HS-27A (cell line): ENCODE measurements around the gene LARP1.

Source experiments
- DNase-seq: peaks from one replicate; pipeline ENCODE4 v3.0.0-alpha.2; 2012; ENCODE audit warnings: low read depth, missing footprints

Gene LARP1

DNA sequence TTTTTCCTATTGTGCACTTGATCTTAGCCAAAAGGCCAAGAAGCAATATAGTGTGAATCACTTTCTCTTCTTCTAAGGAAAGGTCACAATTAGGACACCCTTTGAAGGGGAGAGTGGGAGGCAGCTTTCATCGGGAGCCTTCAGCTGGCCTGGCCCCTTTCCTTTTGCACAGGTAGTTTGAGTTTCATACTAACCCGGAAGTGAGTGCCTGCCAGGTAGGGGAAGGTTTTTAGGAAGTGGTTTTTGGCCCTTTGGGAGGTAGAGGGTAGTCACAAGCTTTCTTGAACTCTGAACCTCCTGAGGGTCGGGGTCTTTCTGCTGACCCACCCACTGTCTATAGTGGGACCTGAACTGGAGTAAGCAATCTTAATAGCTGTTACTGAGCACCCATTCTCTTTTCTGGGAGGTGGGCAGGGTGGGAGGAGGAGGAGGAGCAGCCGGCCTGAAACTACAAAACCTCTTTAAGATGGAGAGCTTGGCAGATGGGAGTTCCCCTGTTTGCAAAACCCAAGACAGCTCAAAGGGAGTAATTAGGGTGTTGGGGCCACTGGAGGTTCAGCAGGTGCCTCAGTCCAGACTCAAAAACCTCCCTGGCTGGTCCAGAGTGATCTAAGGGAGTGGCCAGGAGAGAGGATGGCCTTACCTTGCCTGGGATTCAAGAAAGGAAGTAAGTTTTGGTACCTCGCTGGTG, 6.0 kb downstream of the LARP1 start:
- DNase-seq, result no peak

DNA sequence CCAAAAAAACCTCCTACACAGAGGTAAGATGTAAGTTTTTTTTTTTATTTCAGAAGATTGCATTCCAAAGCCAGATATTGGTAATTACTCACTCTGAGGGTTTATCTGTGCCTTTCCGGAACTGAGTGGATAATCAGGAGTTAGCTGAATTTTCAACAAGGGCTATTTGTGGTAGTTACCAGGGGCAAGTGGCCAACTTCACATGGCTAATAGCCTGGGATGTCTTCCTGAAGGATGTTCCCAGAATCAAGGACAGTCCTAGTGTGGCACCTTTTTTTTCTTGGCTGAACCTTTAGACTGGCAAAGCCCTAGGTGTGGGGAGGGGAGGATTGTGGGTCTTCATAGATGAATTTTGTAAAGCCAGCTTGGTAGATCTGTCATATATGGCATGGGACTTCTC, 7.1 kb downstream of the LARP1 start:
- no peak for DNase-seq

DNA sequence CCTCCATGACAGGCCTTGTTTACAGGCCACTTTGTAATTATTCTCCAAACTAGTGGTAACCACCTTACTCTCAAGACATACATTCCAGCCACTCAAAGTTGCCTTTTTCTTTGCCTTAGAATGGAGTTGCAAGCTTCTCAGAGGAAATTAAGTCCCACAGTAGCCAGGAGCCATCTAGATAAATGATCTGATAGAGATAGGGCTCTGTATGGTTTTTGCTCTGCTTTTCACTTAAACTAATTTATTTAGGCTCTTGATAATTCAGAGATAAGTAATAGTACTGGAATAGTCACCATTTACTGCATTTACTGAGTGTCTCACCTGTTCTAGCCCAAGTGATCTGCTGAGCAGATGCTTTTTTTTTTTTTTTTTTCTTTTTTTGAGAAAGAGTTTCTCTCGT, 7.5 kb downstream of the LARP1 start:
- no peak for DNase-seq

DNA sequence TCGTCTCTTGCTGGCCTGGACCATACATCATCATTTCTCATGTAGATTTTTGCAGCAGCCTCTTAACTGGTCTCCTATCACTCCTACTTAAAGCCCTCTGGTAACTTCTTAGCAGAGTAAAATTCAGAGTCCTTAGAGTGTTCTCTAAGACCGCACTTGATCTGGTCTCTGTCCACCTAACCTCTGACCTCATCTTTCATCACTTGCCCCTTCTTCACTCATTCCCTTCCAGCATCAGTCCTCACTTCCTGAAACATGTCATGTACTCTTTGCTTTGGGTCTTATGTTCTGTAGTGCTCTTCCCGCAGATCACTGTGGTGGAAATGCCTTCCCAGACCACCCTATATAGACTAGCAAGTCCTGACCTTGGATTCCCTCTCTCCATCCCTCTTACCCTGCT, 9.8 kb downstream of the LARP1 start:
- DNase-seq, result no peak

DNA sequence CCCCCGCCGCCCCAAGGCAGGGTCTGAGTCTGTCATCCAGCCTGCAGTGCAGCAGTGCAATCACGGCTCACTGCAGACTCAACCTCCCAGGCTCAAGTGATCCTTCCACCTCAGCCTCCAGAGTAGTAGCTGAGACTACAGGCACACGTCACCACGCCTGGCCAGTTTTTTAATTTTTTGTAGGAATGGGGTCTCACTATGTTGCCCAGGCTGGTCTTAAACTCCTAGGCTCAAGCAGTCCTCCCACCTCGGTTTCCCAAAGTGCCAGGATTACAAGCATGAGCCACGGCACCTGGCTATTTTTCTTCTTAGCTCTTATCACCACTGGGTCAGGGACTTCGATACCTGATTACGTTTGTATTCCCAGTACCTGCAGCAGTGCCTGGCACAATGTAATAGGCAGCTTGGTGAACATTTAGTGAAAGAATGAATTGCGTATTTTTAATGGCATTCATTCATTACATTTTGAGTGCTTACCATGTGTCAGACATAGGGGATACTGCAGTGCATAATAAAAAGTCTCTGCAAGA, 10.3 kb downstream of the LARP1 start:
- DNase-seq, result no peak

DNA sequence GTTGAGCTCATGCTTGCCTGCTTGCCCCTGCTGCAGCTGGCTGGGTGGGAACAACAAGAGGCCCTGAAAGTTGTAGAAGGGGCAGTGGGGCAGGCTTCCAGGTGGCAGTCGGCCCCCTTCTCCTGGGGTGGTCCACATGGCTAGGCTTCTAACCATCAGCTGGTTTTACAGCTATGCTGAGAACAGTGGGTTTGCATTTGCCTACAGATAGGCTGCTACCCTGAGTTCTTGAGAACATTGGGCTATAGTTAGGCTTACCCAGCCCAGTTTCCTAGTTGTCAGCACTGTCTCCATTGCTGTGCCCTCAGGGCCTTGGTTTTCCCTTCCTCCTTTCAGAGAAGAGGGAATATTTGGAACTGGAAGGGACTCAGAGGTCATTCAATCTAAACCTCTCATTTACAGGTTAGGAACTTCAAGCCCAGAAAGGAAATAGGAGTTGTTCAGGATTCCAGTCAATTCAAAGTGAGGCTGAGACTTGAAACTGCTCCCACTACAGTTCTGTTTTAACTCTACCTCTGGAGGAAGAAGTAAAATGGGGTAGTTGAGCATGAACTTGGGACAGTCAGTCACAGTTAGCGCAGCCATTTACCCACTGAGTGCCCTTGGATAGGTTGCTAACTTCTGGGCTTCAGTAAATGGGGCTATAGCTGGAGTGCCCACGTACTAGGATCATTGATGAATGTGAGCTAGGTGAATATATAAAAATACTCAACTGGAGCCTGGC, 11.5 kb downstream of the LARP1 start:
- no peak for DNase-seq

DNA sequence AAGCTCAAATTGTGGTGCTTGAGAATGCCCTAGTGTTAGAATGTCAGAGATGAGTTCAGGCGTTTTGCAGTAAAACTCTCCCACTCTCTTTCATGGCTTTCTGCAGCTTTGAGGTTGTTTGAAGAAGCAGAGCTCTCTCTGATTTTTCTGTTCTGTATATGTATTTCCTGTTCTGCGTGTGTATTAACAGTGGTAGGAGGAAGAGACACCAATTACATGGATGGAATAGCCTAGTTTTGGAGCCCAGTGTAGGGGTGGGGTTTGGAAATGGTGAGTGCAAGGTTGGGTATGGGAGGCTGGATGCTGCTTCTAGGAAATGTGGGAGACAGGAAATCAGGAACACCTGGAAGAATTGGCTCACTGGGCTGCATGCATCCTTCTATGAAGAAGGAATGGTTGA, 12.4 kb downstream of the LARP1 start:
- no peak for DNase-seq

DNA sequence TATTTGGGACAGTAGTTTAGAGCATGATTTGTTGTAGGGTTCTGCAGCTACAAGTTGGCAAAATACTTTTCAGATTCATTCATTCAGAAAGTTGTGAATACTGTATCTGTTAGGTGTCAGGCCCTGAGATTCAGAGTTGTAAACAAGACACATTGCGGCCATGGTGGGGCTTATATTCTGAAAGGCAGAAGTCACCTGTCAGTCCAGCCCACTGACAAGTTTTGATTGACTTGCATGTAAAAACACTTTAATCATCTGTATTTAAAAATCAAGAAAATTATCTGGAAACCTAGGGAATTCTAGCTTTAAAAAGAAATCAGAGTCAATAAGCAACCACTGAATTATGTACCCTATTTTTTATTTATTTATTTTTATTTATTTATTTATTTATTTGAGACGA, 13.0 kb downstream of the LARP1 start:
- no peak for DNase-seq

DNA sequence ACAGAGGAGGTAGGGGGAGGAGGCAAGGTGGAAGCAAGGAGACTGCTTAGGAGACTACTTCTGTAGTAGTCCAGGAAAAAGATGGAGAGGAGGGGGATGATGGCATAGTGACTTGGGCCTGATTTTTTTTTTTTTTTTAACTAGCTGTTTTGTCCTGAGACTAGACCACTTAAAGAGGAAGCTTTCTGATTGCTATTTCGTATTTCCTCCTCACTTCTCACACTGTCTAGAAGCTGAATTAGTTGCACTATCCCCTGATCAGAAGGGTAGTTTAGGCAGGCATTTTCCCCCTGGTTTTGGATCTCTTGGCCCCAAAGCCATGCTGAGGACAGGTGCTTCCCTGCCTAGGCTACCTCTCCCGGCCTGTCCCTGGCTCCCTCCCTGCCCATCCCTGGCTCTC, 14.9 kb downstream of the LARP1 start:
- DNase-seq, result no peak

DNA sequence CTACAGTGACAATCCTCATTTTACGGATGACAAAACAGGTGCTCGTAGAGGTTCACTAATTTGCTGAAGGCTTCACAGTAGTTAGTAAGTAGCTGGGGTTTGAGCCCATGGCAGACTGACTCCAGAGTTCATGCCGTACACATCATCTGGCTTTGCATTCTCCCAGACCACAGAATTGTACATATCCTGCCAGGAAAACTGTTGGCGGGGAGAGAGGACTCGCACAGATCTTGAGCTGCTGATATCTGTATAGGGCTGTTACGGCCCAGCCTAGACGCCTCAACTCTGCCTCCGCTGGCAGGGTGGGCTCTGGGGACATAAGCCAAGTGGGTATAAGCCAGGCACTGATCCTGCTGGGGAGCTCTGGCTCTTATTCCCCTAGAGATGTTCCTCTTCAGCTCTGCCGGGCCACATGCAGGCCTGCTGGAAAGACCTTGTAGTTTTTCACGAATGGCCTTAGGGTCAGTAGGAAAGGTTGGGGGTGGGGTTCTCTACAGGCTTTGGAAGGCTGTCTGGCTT, 16.3 kb downstream of the LARP1 start:
- DNase-seq, result no peak

DNA sequence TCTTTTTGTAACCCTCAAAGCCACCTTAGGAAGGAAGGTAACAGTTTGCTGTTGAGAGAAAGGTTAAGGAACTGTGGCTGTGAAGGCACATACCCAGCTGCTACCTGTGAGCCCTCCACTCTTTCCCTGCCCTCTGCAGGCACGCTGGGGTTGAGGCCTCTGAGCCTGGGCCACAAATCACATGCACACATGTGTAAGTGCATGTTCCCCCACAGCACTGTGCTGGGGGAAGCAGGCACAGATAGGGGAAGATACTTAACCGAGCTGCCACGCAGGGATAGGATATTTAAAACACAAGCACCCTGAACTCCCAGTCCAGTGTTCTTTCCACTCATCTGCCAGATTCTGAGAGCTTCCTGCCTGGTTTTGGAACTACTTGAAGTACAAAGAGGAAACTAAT, 18.1 kb downstream of the LARP1 start:
- DNase-seq, result no peak

DNA sequence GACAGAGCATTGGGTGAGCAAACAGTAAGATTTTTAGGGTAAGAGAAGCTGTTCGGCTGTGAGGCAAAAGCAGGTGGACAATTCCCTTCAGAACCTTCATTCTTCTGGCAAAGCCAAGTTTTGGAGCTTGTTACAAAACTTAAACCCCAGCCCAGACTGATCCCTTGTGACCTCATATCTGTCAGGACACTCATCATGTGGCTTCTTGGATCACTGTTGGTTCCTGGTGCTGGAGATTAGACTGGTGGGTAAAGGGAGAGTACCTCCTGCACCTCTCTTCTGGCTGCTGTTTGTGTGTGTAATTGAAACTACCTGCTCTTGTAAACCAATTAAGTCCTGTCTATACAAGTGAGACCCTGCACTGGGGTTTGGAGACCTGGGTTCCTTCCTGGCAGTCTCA, 21.0 kb downstream of the LARP1 start:
- DNase-seq, result no peak

DNA sequence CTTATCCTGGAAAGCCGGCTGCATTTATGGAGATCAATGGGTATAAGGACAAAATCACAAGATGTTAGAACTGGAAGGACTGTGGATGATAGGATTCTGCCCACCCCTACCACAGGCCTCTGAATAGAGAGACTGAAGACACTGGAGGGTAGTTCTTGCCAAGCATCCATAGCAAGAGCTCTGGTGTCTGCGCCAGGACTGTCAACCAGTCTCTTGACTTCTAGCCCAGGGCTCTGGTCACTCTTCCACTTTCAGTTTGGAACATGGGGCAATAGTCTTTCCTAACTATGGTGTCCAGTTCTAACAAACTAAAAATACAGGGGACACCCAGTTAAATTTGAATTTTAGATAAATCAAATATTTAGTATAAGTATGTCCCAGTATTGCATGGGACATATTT, 23.4 kb downstream of the LARP1 start:
- no peak for DNase-seq

DNA sequence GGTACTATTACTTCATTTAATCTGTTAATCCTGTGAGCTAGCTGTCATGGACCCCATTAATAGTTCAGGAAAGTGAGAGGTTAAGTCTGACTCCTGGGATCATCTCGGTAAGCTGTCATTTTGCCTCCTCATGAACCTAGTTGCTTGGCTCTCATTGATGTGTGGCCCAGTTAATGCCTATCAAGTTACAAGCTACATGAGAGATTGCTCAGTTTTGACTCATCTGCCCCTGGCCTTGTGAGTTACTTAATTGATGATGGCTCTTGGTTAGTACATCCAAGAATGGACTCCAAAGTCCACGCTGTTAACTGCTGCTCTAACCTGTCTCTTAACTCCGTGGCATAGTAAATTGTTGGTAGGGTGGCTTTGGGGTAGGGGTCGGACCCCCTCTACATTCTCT, 23.9 kb downstream of the LARP1 start:
- DNase-seq, result no peak

DNA sequence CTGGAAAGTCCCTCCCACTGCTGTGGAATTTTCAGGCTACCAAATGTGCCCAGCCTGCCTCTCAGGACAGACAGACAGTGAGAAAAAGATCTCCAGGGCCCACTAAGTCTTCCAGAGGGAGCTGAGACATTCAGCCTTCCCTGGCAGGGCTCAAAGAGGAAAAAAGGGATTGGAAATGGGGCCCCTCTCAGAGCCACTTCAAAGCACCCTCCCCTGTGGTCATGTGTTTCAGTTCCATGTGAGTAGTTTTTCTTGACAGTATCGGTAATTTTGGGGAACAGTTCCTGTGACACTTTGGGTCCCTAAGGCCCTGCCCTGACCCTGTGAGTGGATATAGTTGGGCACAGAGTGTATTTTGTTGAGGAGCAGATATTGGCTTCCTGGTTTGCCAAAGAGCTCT, 25.0 kb downstream of the LARP1 start:
- DNase-seq, result no peak

DNA sequence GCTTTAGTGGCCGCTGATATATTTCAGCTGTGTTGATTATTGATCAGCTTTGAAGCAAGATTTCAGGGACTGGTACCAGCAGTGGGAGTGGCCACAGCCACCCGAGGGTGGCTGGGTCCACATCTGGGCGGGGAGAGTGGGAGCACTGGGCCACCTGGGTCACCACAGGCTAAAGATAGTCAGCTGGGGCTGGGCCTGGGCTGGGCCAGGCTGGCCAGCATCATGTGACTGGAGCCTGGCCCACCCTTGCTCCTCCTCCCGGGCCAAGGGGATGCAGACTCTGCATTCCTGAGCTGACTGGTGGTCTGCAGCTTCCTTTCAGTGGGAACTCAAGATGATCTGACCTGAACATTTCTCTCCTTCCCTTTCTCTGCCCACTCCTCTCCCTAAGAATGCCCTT, 27.1 kb downstream of the LARP1 start:
- DNase-seq, result no peak

DNA sequence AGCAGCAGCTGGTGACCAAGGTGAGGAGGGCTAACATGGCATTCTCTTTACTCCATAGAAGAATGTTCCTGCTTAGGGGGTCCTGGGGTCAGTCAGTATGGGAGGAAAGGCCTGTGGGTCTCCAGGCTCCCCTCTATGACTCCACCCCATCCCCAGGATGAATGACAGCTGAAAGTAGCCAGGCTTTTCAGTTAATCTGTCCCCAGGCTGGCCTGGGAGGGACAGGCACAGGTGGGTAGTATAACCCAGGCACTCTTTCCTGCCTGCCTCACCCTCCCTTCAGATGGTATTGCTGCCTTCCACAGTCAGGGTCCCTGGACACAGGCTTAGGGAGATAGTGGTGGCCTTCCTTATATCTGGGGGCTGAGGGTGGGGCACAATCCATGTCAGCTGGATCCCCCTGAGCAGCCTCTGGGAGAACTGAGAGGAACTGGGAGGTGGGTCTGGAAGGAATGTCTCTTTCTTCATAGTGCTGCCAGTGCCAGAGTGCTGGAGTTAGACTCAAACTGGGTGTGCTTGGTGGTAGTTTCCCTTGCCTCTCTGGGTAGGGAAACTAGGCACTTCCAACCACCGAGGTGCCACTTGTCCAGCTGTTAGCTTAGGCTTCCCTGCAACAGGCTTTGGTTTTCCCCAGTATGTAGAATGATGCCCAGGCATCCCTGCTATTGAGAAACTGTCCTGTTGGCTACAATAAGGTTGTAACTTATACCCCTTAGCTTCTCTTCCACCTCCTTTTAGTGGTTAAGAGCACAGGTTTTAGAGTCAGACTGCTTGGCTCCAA, 27.8 kb downstream of the LARP1 start:
- DNase-seq, result no peak

DNA sequence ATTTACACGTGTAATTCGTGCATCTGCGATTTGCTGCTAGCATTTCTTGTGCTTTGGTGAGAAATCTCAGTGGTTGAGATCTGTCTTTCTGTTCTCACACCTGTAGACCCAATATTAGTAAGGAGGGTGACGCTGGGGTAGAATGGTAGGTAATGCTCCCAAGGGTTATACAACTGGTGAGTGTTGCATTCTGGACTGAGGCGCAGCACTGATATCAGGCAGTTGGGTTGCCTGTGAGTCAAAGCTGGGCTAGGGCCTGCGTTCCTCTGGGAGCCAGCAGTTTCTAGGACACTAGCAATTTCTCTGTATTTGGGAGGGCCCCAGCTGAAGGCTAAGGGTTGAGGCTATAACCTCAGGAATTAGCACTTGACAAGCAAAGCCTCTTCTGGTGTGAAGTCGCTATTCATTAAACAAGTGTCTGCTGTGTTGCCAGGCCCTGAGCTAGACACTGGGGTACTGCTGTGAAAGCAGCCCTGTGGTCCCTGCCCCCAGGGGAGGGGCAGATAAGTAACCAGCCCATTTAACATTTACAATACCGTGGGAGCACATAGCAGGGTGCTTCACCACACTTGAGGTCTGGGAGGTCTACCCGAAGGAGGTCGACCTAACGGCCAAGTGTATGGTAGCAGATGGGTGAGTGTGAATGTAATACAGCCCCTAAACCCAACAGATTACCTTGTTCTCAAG, 28.7 kb downstream of the LARP1 start:
- no peak for DNase-seq

DNA sequence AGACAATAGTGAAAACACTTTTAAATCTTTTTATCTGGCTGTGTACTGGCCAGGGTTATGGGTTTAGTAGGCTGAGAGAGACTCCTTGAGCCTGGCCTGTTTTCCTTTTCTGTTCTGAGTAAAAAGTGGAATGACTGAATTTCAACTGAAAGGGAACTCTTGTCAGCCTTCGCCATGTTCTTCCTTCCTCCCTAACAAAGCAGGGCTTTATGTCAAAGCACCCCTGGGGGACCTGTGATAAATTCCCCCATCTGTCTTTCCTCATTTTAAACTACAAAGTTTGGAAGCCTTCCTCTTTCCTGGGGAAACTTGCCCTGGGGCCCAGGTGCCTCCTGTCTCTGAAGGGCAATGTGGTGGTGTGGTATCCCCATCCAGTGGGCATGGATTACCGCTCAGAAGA, 29.7 kb downstream of the LARP1 start:
- DNase-seq, result no peak

DNA sequence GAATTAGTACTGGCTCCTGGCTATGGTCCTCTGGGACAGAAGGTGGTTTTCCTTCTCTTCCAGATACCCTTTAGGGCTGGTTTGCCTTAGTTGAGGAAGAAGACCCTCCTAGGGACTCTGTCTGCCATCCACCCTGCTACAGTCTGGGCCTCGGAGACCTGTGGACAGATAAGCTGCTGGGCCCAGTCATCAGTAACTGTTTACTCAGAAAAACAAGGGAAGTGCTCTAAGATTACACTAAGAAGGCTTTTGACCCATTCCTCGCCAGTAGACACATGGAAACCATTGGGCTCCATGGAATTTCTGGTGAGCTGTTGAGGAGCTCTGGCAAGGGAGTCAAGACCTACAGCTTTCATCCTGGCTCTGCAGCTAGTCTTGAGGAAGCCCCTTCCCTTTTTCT, 31.2 kb downstream of the LARP1 start:
- no peak for DNase-seq

DNA sequence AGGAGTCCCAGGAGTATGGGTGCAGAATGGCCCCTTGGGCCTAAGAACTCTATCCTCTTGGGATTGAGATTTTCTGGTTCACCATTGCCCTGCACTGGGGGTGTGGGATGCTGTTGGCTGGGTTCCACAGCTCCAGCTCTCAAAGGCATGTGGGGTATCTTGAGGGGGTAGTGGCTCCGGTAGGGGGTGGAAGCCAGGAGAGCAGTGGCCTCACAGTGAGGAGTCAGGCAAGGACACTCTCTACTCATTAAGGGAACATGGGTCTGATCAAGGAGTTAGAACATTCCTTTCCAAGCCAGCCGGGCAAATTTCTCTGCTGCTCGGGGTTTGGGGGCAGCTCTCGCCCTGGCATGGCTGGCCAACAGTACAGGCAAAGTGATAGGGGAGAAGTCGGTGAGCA, 33.0 kb downstream of the LARP1 start:
- no peak for DNase-seq

DNA sequence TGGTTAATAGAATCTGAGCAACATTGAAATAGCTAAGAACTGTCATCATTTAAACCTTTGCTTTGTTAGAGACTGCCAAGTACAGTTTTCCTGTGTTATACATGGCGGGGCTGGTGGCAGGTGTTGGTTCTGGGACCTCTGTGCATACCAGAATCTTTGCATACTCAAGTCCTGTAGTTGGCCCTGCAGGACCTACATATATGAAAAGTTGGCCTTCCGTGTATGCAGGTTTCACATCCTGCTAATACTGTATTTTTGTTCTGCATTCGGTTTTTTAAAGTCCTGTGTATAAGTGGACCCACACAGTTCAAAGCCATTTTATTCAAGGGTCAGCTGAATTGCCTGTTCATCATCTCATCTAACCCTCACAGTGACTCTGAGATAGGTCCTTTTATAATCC, 36.4 kb downstream of the LARP1 start:
- DNase-seq, result no peak
